HepG2 (cell line): Measurements from ENCODE around the gene RB1. TPM values are rescaled to one million over a fixed set of nuclear protein-coding genes. Genes with fewer than 3 reads are reported as not detected.
A peak's percentile ranks its signal among the peaks of the same experiment; 100 is the strongest.

Experiments used
- HDAC1 ChIP-seq: sonication (generic); formaldehyde crosslinking; IDR thresholded peaks from 2 replicates; pipeline ENCODE4 v1.5.1; 2020; ENCODE audit warnings: mild to moderate bottlenecking, missing genetic modification reagents
- KLF15 ChIP-seq: sonication (generic); formaldehyde crosslinking; IDR thresholded peaks from 2 replicates; pipeline ENCODE4 v1.8.1; 2023; ENCODE audit warnings: borderline replicate concordance, mild to moderate bottlenecking, inconsistent platforms, missing genetic modification reagents, mixed read lengths
- ZFAT ChIP-seq: sonication (generic); formaldehyde crosslinking; conservative IDR thresholded peaks from 2 replicates; pipeline ENCODE4 v1.8.1; 2023; ENCODE audit warnings: missing genetic modification reagents, inconsistent platforms
- ZNF724P ChIP-seq: sonication (generic); formaldehyde crosslinking; IDR thresholded peaks from 2 replicates; pipeline ENCODE4 v1.8.0; 2022; ENCODE audit warnings: missing genetic modification reagents, borderline replicate concordance
- ZSCAN5A ChIP-seq: sonication (generic); formaldehyde crosslinking; IDR thresholded peaks from 2 replicates; pipeline ENCODE4 v1.8.0; 2022; ENCODE audit warnings: mild to moderate bottlenecking, missing genetic modification reagents, borderline replicate concordance
- polyA plus RNA-seq, 8 experiments: library from polyadenylated mRNA; depleted of rRNA in 3 of 8; stranded (reverse) in 7 of 8; unstranded in 1 of 8; fragments of >200 nt; fragmentation: Illumina TruSeq in 4 of 8; extraction: Trizol in 4 of 8; gene quantifications; 2 replicates each; pipeline versions ENCODE4 v1.2.1 to v1.2.3, GENCODE V29; 2011 to 2016; ENCODE audit warnings: low read depth in 4 of 8, missing spikeins in 1 of 8, mixed read lengths in 1 of 8; ENCODE audit not compliant: insufficient read depth in 1 of 8
- total RNA-seq, 5 experiments: library from RNA; depleted of rRNA; stranded (reverse); fragments of >200 nt; fragmentation: Illumina TruSeq; extraction: Trizol; gene quantifications; 2 replicates each; pipeline ENCODE4 v1.2.3, GENCODE V29; 2016; ENCODE audit warnings: low read depth in 1 of 5
- TF ChIP-seq, protein P1 (sequence below): sonication (generic); formaldehyde crosslinking; IDR thresholded peaks from 2 replicates; pipeline ENCODE4 v1.8.0; 2022; ENCODE audit warnings: mild to moderate bottlenecking, missing genetic modification reagents; ENCODE audit not compliant: insufficient replicate concordance
- TF ChIP-seq, protein P2 (sequence below): sonication (generic); formaldehyde crosslinking; IDR thresholded peaks from 2 replicates; pipeline ENCODE4; 2020; ENCODE audit warnings: missing genetic modification reagents, mild to moderate bottlenecking, borderline replicate concordance
- TF ChIP-seq, protein P3 (sequence below): IDR thresholded peaks from 2 replicates; pipeline ENCODE4 v1.6.1; 2016; ENCODE audit warnings: missing compliant biosample characterization, missing genetic modification reagents, borderline replicate concordance

The RB1 gene
- total and polyA plus RNA-seq, 2 of the 13 experiments (the other 11 are each of a cell fraction or from before 2014, with no cell fraction given): 15.6 to 23.7 TPM

DNA sequence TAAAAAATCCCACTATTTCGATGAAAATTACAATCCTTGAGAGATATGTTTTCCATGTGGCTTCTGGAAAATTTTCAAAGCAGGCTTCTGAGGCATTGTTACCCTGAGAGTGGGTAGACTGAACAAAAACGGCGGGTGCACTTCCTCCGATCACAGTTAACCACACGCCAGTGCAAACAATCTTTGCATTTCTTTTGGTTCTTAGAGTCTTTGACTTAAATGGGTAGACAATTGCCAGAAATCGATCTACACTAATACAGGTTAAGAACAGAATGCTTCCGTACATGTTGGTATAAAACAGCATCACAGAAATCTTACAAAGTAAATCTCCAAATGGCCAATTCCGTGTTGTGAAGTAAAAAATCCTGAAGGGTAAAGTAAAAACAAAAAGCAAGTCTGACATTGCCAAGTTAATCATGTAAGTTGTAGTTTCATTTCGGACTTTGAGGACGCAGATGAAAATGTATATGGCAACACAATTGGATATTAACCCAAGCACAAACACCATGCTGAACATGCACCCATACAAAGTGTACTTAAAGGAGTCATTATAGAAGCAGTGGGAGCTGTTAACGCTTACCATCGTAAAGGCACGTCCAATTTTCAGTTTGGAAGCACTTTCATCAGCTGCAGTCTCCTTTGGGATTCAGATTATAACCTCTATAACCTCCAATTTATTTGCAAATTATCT lies 108.4 kb downstream of the RB1 start (continued):
- TF ChIP-seq, protein P1, sequence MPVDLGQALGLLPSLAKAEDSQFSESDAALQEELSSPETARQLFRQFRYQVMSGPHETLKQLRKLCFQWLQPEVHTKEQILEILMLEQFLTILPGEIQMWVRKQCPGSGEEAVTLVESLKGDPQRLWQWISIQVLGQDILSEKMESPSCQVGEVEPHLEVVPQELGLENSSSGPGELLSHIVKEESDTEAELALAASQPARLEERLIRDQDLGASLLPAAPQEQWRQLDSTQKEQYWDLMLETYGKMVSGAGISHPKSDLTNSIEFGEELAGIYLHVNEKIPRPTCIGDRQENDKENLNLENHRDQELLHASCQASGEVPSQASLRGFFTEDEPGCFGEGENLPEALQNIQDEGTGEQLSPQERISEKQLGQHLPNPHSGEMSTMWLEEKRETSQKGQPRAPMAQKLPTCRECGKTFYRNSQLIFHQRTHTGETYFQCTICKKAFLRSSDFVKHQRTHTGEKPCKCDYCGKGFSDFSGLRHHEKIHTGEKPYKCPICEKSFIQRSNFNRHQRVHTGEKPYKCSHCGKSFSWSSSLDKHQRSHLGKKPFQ (CRISPR knock-in tag): no peak
- peak; percentile 17; the same call in 1 of the 2 replicates for TF ChIP-seq HDAC1 (CRISPR knock-in tag)
- TF ChIP-seq ZFAT (CRISPR knock-in tag): no peak
- TF ChIP-seq ZNF724P (CRISPR knock-in tag): no peak
- TF ChIP-seq, protein P2, sequence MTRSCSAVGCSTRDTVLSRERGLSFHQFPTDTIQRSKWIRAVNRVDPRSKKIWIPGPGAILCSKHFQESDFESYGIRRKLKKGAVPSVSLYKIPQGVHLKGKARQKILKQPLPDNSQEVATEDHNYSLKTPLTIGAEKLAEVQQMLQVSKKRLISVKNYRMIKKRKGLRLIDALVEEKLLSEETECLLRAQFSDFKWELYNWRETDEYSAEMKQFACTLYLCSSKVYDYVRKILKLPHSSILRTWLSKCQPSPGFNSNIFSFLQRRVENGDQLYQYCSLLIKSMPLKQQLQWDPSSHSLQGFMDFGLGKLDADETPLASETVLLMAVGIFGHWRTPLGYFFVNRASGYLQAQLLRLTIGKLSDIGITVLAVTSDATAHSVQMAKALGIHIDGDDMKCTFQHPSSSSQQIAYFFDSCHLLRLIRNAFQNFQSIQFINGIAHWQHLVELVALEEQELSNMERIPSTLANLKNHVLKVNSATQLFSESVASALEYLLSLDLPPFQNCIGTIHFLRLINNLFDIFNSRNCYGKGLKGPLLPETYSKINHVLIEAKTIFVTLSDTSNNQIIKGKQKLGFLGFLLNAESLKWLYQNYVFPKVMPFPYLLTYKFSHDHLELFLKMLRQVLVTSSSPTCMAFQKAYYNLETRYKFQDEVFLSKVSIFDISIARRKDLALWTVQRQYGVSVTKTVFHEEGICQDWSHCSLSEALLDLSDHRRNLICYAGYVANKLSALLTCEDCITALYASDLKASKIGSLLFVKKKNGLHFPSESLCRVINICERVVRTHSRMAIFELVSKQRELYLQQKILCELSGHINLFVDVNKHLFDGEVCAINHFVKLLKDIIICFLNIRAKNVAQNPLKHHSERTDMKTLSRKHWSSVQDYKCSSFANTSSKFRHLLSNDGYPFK: no peak
- TF ChIP-seq ZSCAN5A (CRISPR knock-in tag): no peak
- TF ChIP-seq, protein P3, sequence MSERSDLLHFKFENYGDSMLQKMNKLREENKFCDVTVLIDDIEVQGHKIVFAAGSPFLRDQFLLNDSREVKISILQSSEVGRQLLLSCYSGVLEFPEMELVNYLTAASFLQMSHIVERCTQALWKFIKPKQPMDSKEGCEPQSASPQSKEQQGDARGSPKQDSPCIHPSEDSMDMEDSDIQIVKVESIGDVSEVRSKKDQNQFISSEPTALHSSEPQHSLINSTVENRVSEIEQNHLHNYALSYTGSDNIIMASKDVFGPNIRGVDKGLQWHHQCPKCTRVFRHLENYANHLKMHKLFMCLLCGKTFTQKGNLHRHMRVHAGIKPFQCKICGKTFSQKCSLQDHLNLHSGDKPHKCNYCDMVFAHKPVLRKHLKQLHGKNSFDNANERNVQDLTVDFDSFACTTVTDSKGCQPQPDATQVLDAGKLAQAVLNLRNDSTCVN: no peak
- TF ChIP-seq KLF15 (CRISPR knock-in tag): no peak
